Measurements from ENCODE around the gene GRIK3. TPM values are rescaled to one million over a fixed set of nuclear protein-coding genes. Genes with fewer than 3 reads are reported as not detected.

Gene GRIK3
- total RNA-seq, 6 experiments from 2014 or later, result not detected

DNA sequence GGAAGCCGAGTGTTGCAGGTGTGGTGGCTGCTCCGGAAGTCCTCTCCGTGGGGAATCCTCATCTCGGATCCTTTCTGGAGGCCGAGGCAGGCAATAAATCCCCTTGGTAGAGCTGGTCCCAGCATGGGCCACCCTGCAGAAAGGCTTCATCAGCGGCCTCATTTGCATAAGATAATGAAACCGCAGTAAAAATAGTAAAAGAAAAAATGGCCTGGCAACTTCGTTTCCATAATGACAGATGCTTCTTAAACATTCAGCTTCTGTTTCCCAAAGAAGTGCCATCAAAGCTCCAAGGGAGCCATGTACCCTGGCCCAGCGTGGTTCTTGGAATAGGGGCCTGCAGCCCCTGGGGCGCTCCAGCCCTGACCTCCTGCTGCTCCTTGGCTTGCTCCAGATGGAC lies 244.1 kb downstream of the GRIK3 start:
- Mint-ChIP-seq H3K4me3 (no peak overlapping the region), H3K36me3 (ENCODE audit: low read depth) (no peaks in the 10 kb centered on the region; the same call in 1 of the 2 replicates), H3K9me3 (peaks cover 45% of the 10 kb centered on the region), H3K27me3 (ENCODE audit: insufficient read depth) (no peaks in the 10 kb centered on the region; the same call in 1 of the 2 replicates), H3K4me1 (ENCODE audit: low read depth) (no peaks in the 10 kb centered on the region), H3K27ac (no peak overlapping the region)
- TF ChIP-seq, protein P1, sequence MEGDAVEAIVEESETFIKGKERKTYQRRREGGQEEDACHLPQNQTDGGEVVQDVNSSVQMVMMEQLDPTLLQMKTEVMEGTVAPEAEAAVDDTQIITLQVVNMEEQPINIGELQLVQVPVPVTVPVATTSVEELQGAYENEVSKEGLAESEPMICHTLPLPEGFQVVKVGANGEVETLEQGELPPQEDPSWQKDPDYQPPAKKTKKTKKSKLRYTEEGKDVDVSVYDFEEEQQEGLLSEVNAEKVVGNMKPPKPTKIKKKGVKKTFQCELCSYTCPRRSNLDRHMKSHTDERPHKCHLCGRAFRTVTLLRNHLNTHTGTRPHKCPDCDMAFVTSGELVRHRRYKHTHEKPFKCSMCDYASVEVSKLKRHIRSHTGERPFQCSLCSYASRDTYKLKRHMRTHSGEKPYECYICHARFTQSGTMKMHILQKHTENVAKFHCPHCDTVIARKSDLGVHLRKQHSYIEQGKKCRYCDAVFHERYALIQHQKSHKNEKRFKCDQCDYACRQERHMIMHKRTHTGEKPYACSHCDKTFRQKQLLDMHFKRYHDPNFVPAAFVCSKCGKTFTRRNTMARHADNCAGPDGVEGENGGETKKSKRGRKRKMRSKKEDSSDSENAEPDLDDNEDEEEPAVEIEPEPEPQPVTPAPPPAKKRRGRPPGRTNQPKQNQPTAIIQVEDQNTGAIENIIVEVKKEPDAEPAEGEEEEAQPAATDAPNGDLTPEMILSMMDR (IDR thresholded peaks at IDR 0.05), result no peak
- no peak for DNase-seq

DNA sequence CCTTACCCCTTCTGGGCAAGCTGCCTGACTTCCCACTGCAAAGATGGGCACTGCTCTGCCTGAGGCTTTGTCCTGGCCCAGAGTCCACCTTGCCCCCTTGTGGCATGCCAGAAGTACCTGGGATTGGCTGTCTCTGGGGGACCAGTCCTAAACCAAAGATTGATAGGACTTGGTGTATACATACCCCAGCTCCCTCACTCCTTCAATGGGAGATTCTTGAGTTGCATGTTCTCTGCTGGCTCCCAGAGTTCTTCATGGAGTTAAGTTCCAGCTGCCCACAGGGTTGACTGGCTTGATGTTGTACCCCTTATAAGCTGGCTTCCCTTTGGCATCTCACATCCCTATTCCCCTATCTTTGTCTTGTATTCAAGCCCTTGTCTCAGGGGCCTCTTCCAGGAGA lies 244.8 kb downstream of the GRIK3 start:
- no peak for DNase-seq
- TF ChIP-seq, protein P1 (IDR thresholded peaks at IDR 0.05), result no peak
- H3K4me3 Mint-ChIP-seq, result no peak overlapping the region
- no peaks in the 10 kb centered on the region for H3K4me1 Mint-ChIP-seq (ENCODE audit: low read depth)
- H3K27me3 Mint-ChIP-seq (ENCODE audit: insufficient read depth), result no peaks in the 10 kb centered on the region; the same call in 1 of the 2 replicates
- H3K27ac Mint-ChIP-seq, result no peak overlapping the region
- peaks cover 46% of the 10 kb centered on the region for H3K9me3 Mint-ChIP-seq
- H3K36me3 Mint-ChIP-seq (ENCODE audit: low read depth), result no peaks in the 10 kb centered on the region; the same call in 1 of the 2 replicates

DNA sequence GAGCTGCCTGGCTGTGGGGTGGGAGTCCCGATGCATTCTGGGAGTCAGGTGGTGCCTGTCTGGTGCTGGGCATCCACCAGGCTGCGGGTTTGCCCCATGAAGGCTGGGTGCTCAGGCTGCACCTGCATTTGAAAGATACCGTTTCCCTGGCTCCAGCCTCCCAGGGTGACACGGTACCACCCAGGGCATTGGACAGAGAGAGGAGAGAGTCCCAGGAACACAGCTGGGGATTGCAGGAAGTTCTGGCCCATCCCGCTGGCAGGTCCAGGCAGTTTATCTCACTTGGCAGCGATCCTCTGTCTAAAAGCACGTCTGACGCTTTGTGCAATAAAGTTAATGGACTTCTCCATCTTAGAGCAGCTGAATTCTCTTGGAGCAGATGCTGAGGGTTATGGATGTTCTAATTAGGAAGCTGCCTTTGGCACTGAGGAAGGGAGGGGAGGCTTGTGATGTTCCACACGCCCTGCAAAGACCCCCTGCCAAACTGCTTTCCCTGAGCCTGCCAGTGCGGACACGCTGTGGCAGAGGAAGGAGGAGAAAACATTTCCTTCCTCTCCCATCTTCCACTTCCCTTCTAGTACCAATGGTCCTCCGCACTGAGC lies 246.9 kb downstream of the GRIK3 start:
- Mint-ChIP-seq H3K27me3 (ENCODE audit: insufficient read depth) (peaks cover 3% of the 10 kb centered on the region; the same call in 1 of the 2 replicates), H3K27ac (no peak overlapping the region), H3K4me3 (no peak overlapping the region), H3K9me3 (peaks cover 51% of the 10 kb centered on the region), H3K4me1 (ENCODE audit: low read depth) (no peaks in the 10 kb centered on the region), H3K36me3 (ENCODE audit: low read depth) (peaks cover 5% of the 10 kb centered on the region; the same call in 1 of the 2 replicates)
- TF ChIP-seq, protein P1 (IDR thresholded peaks at IDR 0.05), result no peak
- DNase-seq, result no peak

DNA sequence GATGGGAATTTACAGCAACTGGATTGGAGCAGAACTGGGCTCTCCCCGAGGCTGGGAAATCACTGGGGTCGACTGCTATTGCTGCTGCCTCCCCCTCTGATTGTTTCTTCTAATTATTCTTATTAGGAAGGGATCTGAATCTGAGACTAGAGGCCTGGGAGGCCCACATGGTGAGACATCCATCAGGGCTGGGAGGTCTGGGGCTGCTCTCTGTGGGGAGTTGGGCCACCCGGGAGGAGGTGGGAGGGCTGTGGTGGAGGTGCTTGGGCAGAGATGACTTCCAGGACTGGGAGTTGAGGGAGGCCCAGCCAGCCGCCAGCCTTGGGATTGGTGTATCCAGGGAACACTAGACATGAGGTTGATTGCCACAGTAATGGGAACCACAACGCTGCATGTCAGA lies 247.9 kb downstream of the GRIK3 start:
- DNase-seq, result no peak
- Mint-ChIP-seq H3K9me3 (peaks cover 46% of the 10 kb centered on the region), H3K4me3 (no peak overlapping the region), H3K27me3 (ENCODE audit: insufficient read depth) (peaks cover 3% of the 10 kb centered on the region; the same call in 1 of the 2 replicates), H3K36me3 (ENCODE audit: low read depth) (peaks cover 5% of the 10 kb centered on the region; the same call in 1 of the 2 replicates), H3K27ac (no peak overlapping the region), H3K4me1 (ENCODE audit: low read depth) (no peaks in the 10 kb centered on the region)
- TF ChIP-seq, protein P1 (IDR thresholded peaks at IDR 0.05), result no peak

DNA sequence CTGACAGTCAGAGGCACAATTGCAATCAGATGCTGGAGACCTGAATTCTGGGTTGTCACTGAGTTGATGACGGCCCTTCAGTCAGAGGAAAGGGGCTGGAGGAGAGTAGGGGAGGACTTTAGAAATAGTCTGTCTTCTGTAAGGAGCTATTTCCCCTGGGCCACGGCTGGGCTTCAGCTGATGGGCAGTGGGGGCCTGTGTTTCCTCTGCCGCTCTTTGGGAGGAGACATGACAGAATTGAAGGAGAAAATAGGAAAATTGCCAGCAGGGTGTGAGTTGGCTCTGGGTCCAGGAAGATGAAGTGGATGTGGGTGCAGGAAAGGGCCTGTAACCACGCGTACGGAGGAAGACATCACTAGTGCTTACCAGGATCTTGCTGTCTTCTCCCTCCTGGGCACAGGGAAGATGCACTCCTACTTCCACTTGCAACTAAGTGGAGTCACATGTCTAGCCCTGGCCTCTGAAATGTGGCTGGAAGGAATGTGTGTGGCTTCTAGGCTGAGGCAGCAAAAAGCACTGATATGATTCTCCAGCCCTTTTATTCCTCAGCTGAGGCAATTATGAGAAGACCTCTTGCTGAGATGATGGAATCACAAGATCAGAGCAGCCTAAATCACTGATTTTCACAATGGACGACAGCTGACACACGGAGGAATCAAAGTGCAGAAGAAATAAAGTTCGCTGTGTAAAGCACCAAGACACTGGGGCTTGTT lies 250.0 kb downstream of the GRIK3 start:
- H3K4me3 Mint-ChIP-seq, result no peak overlapping the region
- no peak for DNase-seq
- no peak overlapping the region for H3K27ac Mint-ChIP-seq
- TF ChIP-seq, protein P1 (IDR thresholded peaks at IDR 0.05), result no peak
- H3K4me1 Mint-ChIP-seq (ENCODE audit: low read depth), result no peaks in the 10 kb centered on the region
- H3K36me3 Mint-ChIP-seq (ENCODE audit: low read depth), result peaks cover 5% of the 10 kb centered on the region; the same call in 1 of the 2 replicates
- peaks cover 5% of the 10 kb centered on the region; the same call in 1 of the 2 replicates for H3K27me3 Mint-ChIP-seq (ENCODE audit: insufficient read depth)
- peaks cover 55% of the 10 kb centered on the region for H3K9me3 Mint-ChIP-seq

All from HFFc6 (cell line).